Inflammatory macrophage treated with lipopolysaccharide for 1 hour (primary cell): ENCODE data around the gene TPP1.

Source experiments
- DNase-seq, 2 donors: peaks; one replicate each; pipeline ENCODE4 v3.0.0-alpha.2; 2020 to 2022

Gene TPP1

GRCh38 chr11:6610591-6610990 is 8.6 kb downstream of the TPP1 start:
- no peak for DNase-seq

- no peak for DNase-seq
These were observed 9.7 kb downstream of the TPP1 start for GRCh38 chr11:6609502-6610015.

GRCh38 chr11:6608726-6609501 is 10.3 kb downstream of the TPP1 start:
- no peak for DNase-seq

DNA sequence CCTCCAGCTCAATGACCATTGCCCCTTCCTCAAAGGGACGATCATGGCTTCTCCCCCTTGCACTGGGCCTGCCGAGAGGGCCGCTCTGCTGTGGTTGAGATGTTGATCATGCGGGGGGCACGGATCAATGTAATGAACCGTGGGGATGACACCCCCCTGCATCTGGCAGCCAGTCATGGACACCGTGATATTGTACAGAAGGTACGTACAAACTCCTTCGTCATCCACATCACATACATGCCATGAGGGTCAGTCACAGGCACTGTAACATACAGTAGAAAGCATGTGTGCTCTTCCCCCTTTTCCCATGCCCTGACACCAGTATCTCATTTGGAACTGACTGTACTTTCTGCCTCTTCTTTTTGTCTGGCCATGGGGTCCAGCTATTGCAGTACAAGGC is 11.2 kb downstream of the TPP1 start:
- DNase-seq = no peak

GRCh38 chr11:6607190-6607795 is 11.9 kb downstream of the TPP1 start:
- DNase-seq = no peak

DNA sequence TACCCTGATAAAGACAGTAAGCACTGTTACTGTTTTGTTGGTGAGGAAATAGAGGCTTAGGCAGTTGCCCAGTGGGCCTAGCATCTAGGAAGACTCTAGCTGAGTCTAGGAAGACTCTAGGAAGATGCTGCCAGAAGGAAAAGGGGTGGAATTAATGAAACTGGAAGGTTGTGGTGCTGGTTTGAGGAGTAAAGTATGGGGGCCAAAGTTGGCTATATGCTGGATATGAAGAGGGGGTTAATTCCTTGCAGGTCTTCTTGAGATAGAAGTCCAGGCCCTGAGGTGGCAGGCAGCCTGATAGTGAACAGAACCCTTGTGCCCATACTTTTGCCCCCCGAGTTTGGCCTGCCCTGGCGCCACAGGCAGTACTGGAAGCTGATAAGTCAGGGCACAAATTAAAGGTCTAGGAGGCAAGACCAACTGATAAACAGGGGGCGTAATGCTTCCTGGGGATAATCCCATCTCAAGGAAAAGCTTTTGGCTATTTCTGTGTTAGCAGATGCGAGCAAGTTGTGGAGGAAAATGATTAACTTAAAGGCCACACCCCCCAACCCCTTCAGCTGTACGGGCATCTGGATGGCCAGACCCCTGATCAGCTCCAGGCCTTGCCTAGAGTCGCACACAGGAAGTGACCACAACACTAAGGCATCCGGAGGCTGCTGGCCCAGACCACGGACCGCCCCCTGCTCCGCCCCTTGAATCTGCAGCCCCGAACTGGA is 12.6 kb downstream of the TPP1 start:
- DNase-seq = peak; percentile 60 to 73

- peak in 1 of 2 donors; percentile 22 for DNase-seq
These were observed 14.4 kb downstream of the TPP1 start for GRCh38 chr11:6604790-6605189.

GRCh38 chr11:6604081-6604626 is 15.1 kb downstream of the TPP1 start:
- peak; percentile 29 to 37 for DNase-seq

- DNase-seq = peak; percentile 84 to 94
These were observed 15.7 kb downstream of the TPP1 start, which contains the start of the genes ILK and RRP8 for GRCh38 chr11:6603287-6604080. ILK (plus strand) TSS chr11:6603774; CDS start chr11:6604272, 498 bp downstream. RRP8 (minus strand) TSS chr11:6603616; CDS start chr11:6603502, 114 bp downstream.

- peak in 1 of 2 donors; percentile 1 for DNase-seq
These were observed 16.9 kb downstream of the TPP1 start for GRCh38 chr11:6602096-6602940.

- DNase-seq = no peak
These were observed 18.2 kb downstream of the TPP1 start for GRCh38 chr11:6601041-6601461.

- DNase-seq = no peak
These were observed 19.3 kb downstream of the TPP1 start for GRCh38 chr11:6599881-6600390.

DNA sequence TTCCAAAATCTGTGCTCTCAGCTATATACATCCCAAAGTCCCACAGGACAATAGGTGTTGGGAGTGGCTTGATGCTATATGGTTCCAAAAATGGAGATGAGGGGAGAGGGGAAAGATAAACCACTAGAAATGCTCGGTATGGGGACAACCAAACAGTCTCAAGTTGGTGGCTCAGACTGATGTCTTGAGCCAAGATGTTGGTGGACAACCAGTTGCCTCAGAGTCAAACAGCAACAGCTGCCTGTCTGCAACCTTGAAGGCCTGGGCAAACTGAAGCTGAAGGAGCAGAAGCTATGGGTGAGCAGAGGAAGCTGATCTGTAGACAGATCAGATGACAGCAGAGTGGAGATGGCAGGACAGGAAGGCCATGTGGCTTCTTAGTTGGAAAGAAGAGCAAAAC is 19.8 kb downstream of the TPP1 start:
- no peak for DNase-seq

- no peak for DNase-seq
These were observed 20.7 kb downstream of the TPP1 start for GRCh38 chr11:6598555-6598954.

DNA sequence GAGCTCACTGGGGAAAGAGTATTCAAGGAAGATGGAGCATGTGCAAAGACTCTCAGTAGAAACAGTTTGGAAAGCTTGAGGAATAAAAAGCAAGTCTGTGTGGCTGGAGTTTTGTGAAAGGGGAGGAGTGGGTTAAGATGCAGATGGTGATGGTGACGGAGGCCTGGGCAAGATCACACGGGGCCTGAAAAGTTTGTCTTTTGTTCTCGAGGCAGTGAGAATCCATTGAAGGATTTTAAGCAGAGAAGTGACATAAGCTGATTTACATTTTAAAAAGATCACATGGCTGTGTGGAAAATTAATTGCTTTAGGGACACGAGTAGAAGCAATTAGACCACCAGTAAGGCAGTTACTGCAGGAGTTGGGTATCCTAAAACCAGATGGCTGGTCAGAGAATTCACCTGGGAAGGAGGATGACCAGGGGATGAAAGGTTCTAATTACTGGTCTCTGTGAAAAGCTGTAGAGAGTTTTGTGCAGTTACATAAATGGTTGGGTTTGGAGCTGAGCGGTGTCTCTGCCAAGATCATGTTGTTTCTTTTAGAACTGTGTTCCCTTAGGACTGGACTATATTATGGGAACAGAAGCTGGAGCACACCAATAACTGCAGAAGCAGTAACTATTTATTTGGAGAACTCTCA is 22.9 kb downstream of the TPP1 start:
- DNase-seq = no peak

GRCh38 chr11:6594142-6594768 is 25.0 kb downstream of the TPP1 start:
- no peak for DNase-seq

GRCh38 chr11:6588018-6588417 is 31.2 kb downstream of the TPP1 start:
- DNase-seq = no peak

GRCh38 chr11:6587360-6587953 is 31.8 kb downstream of the TPP1 start:
- no peak for DNase-seq
